Right lobe of liver (tissue), 4 donors: ENCODE data around the gene LPCAT2.

Experiments
- CTCF ChIP-seq, 4 donors: fragments of 200-600 bp in 3 of 4; fragments of 450-650 bp in 1 of 4; IDR thresholded peaks; one replicate each; pipeline versions ENCODE4 v1.5.1 to v1.8.0; 2016 to 2022; ENCODE audit warnings: antibody characterized with exemption in 4 of 4, mild to moderate bottlenecking in 2 of 4
- POLR2A ChIP-seq: fragments of 450-650 bp; IDR thresholded peaks from one replicate; pipeline ENCODE4 v1.6.1; 2017; ENCODE audit warnings: antibody characterized with exemption, mild to moderate bottlenecking
- donor health status: DM: no; HTN: no; CAD: no.
- donor health status: DM: no; HTN: no; CAD: no.
- donor health status: DM: no; HTN: yes; CAD: no.

DNA sequence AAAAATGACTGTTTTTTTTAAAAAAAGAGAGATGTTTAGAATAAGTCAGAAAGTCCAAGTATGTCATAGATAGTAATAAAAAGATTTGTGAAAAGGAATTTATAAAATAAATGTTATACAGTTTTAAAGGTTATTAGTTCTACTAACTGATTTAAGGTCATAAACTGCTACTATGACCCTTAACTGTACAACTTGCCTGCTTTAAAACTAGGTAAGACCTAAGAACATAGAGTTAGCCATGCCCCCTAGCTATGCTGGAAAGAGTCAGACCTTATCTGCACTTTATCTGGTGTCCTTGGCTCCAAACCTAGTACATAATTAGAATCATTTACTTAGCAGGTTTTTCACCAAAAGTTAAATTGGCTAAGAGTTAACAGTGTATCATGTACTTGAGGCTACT, 123.4 kb downstream of the LPCAT2 start:
- TF ChIP-seq CTCF (IDR thresholded peaks at IDR 0.05) (no peak), POLR2A (no peak)
